Left ventricle myocardium inferior (tissue), 1 donor: ENCODE measurements around the gene FAM76A. TPM values are rescaled to one million over a fixed set of nuclear protein-coding genes. Genes with fewer than 3 reads are reported as not detected.
"Not testable (repeated sequence)": the region's sequence is repeated elsewhere in the genome, so short reads cannot be mapped to it uniquely, and the experiment has no call there.

ENCODE experiments used
- DNase-seq: peaks from one replicate; pipeline ENCODE4 v3.0.0-alpha.2; 2020
- H3K27ac ChIP-seq: fragments of 200-600 bp; replicated peaks from 2 replicates; pipeline ENCODE4 v1.8.0; 2021
- H3K27me3 ChIP-seq: fragments of 200-600 bp; 2 replicates; pipeline ENCODE4 v1.8.0; 2021; ENCODE audit warnings: low read depth
- H3K36me3 ChIP-seq: fragments of 200-600 bp; 2 replicates; pipeline ENCODE4 v1.8.0; 2021
- H3K4me1 ChIP-seq: fragments of 200-600 bp; 2 replicates; pipeline ENCODE4 v1.8.0; 2021
- H3K4me3 ChIP-seq: fragments of 200-600 bp; 2 replicates; pipeline ENCODE4 v1.8.0; 2021; ENCODE audit warnings: mild to moderate bottlenecking, moderate library complexity
- H3K9me3 ChIP-seq: fragments of 200-600 bp; replicated peaks from 2 replicates; pipeline ENCODE4 v1.8.0; 2021
- intact Hi-C: fragments of 100-400 bp; cut with micrococcal nuclease; formaldehyde crosslinking; loops from one replicate; pipeline ENCODE4 v1.11.0; 2022
- total RNA-seq: library from RNA; stranded (reverse); fragmentation: NEBNext Ultra II Directional; extraction: Animal tissue kit (Norgen Biotek cat#: 25700); gene quantifications from one replicate; pipeline ENCODE4 v1.2.1, GENCODE V29; 2021
- TF ChIP-seq, protein P1 (sequence below): fragments of 200-600 bp; IDR thresholded peaks from 2 replicates; pipeline ENCODE4 v1.8.0; 2021; ENCODE audit warnings: antibody characterized with exemption, mild to moderate bottlenecking, borderline replicate concordance
- donor health status: DM: no; HTN: yes; CAD: no; lungs with severe emphysema.

FAM76A gene
- total RNA-seq, 1 donor from 2014 or later = 9.9 TPM

DNA sequence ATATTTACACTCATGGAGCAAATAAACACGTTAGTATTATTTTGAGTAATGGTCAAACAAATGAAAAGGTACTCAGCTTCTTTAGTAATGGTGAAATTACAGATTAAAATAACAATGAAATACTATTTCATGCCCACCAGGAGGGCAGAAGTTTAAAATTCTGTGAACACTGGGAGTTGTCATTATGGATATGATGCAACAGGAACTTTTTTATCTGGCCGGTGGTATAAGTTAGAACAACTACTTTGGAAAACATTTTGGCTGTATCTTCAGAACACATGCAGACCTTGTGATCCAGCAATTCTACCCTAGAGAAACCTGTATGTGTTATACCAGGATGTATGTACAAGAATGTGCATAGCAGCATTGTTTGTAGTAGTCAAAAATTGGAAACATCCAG is 81.6 kb downstream of the FAM76A start:
- no peak overlapping the region for H3K4me3 ChIP-seq
- H3K4me1 ChIP-seq = no peaks in the 10 kb centered on the region
- intact Hi-C loops = no loop called here
- no peaks in the 10 kb centered on the region for H3K9me3 ChIP-seq
- H3K36me3 ChIP-seq = peaks cover 67% of the 10 kb centered on the region
- no peak overlapping the region for H3K27ac ChIP-seq
- no peak for DNase-seq
- TF ChIP-seq, protein P1, sequence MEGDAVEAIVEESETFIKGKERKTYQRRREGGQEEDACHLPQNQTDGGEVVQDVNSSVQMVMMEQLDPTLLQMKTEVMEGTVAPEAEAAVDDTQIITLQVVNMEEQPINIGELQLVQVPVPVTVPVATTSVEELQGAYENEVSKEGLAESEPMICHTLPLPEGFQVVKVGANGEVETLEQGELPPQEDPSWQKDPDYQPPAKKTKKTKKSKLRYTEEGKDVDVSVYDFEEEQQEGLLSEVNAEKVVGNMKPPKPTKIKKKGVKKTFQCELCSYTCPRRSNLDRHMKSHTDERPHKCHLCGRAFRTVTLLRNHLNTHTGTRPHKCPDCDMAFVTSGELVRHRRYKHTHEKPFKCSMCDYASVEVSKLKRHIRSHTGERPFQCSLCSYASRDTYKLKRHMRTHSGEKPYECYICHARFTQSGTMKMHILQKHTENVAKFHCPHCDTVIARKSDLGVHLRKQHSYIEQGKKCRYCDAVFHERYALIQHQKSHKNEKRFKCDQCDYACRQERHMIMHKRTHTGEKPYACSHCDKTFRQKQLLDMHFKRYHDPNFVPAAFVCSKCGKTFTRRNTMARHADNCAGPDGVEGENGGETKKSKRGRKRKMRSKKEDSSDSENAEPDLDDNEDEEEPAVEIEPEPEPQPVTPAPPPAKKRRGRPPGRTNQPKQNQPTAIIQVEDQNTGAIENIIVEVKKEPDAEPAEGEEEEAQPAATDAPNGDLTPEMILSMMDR = no peak
- no peaks in the 10 kb centered on the region for H3K27me3 ChIP-seq

DNA sequence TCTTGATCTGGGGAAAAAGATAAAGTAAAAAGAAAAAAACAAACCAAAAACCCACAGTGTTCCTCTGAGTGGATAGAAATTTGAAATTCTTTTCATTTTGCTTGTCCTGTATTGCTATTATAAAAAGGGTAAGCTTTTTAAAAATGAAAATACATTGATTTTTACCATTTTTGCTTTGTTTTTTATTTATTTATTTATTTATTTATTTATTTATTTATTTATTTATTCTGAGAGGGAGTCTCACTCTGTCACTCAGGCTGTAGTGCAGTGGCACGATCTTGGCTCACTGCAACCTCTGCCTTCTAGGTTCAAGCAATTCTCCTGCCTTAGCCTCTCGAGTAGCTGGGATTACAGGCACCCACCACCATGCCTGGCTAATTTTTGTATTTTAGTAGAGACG is 82.4 kb downstream of the FAM76A start:
- intact Hi-C loops, H3K4me1 ChIP-seq, H3K4me3 ChIP-seq, H3K27ac ChIP-seq, DNase-seq, H3K9me3 ChIP-seq, H3K27me3 ChIP-seq: not testable (repeated sequence)
- peaks cover 67% of the 10 kb centered on the region for H3K36me3 ChIP-seq

DNA sequence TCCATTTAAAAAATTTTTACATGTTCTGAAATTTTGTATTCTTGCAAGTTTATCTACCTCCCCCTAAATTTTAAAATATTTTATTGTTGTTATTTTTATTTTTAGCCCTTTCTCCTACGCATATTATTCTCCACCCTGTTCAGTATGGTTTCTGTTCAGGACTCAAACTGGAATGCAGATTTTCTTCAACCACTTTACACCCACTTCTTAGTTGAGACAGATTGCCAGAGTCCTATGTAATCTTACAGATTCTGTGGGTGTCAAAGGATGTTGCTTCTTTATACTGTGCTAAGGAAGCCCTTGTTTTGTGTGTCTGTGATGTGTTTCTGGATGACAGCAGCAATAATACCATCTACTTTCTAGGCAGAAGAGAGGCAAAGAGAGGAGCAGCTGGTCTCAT is 84.1 kb downstream of the FAM76A start:
- H3K36me3 ChIP-seq = peaks cover 67% of the 10 kb centered on the region
- H3K27me3 ChIP-seq = no peaks in the 10 kb centered on the region
- no peak for DNase-seq
- no peak overlapping the region for H3K27ac ChIP-seq
- H3K4me3 ChIP-seq = no peak overlapping the region
- H3K4me1 ChIP-seq = no peaks in the 10 kb centered on the region
- H3K9me3 ChIP-seq = no peaks in the 10 kb centered on the region
- intact Hi-C loops = no loop called here
- TF ChIP-seq, protein P1 = no peak

DNA sequence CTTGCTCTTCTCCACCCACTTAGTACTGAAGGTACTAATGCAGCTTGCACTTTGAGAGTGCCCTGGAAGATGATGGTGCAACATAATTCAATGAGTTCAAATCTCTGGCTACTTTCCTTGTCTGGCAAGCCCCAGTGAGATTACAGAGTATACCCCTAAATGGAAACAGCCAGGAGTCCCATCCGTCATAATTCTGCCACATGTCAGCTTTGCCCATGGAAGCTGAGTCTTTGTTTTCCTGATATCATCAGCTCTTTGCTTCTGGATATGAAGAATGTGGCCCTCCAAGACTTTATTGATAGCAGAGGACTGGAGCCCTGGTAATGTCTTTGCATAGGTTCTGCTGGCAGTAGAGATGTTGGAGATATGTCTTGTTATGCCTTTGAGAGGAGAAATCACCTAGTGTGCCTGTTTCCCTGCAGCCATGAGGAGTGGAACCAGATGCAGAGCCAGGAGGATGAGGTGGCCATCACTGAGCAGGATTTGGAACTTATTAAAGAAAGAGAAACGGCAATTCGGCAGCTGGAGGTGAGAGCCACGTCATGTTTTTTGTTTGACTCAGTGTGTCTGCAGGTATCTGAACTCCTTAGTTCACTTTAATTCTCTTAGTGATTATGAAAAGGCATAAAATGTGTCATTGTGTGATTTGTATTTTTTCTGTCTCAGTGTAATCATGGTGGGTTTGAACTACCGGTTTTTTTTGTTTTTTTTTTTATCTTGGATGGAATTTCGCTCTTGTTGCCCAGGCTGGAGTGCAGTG is 86.2 kb downstream of the FAM76A start:
- Histone ChIP-seq H3K4me3 (no peak overlapping the region), H3K27ac (no peak overlapping the region), H3K36me3 (peaks cover 62% of the 10 kb centered on the region), H3K9me3 (no peaks in the 10 kb centered on the region), H3K27me3 (no peaks in the 10 kb centered on the region), H3K4me1 (peaks cover 4% of the 10 kb centered on the region)
- TF ChIP-seq, protein P1 = no peak
- intact Hi-C loops = no loop called here
- DNase-seq = no peak

Other genes starting within 250 kb of the FAM76A start
- gene WASF2, start 235.8 kb upstream of the FAM76A start, total RNA-seq = 51.2 TPM
- gene AHDC1, start 121.8 kb upstream of the FAM76A start, total RNA-seq = 40.1 TPM
- 3.5 TPM for gene FGR, start 90.8 kb upstream of the FAM76A start, total RNA-seq
- gene IFI6, start 53.8 kb upstream of the FAM76A start, total RNA-seq = 39.2 TPM
- 22.0 TPM for gene STX12, start 47.3 kb downstream of the FAM76A start, total RNA-seq
- gene PPP1R8, start 104.8 kb downstream of the FAM76A start, total RNA-seq = 24.0 TPM
- gene THEMIS2, start 146.6 kb downstream of the FAM76A start, total RNA-seq = 4.9 TPM
- 21.2 TPM for gene RPA2, start 188.6 kb downstream of the FAM76A start, total RNA-seq
- not detected for gene SMPDL3B, start 209.0 kb downstream of the FAM76A start, total RNA-seq
- gene XKR8, start 234.0 kb downstream of the FAM76A start, total RNA-seq = 4.8 TPM